H9 (cell line): ENCODE results near the gene CFAP298. TPM values are rescaled to one million over a fixed set of nuclear protein-coding genes. Genes with fewer than 3 reads are reported as not detected.
A peak's percentile ranks its signal among the peaks of the same experiment; 100 is the strongest.

Experiments
- DNase-seq: peaks from one replicate; pipeline ENCODE4 v3.0.0-alpha.2; 2017
- H2AFZ ChIP-seq: one replicate; pipeline ENCODE4 v1.6.1; 2013; ENCODE audit warnings: mild to moderate bottlenecking, low read length, control low read depth, moderate library complexity
- H2AK5ac ChIP-seq: 2 replicates; pipeline ENCODE4 v1.6.1; 2013; ENCODE audit warnings: low read length, control low read depth, mixed read lengths; ENCODE audit not compliant: insufficient read length
- H2BK120ac ChIP-seq: one replicate; pipeline ENCODE4 v1.6.1; 2013; ENCODE audit warnings: low read depth, mild to moderate bottlenecking, low read length, control low read depth, inconsistent platforms; ENCODE audit not compliant: poor library complexity, severe bottlenecking
- H2BK12ac ChIP-seq: 2 replicates; pipeline ENCODE4 v1.6.1; 2013; ENCODE audit warnings: low read length, control low read depth, mixed read lengths, low read depth; ENCODE audit not compliant: insufficient read length
- H2BK15ac ChIP-seq: 2 replicates; pipeline ENCODE4 v1.6.1; 2013; ENCODE audit warnings: low read depth, low read length, control low read depth
- H2BK20ac ChIP-seq: one replicate; pipeline ENCODE4 v1.6.1; 2013; ENCODE audit warnings: low read depth, mild to moderate bottlenecking, low read length, control low read depth, inconsistent platforms; ENCODE audit not compliant: poor library complexity, severe bottlenecking
- H2BK5ac ChIP-seq: 2 replicates; pipeline ENCODE4 v1.6.1; 2013; ENCODE audit warnings: low read length, control low read depth, mixed read lengths; ENCODE audit not compliant: insufficient read length
- H3K14ac ChIP-seq: 2 replicates; pipeline ENCODE4 v1.6.1; 2013; ENCODE audit warnings: low read length, control low read depth; ENCODE audit not compliant: insufficient read depth
- H3K18ac ChIP-seq: 2 replicates; pipeline ENCODE4 v1.6.1; 2013; ENCODE audit warnings: low read depth, mild to moderate bottlenecking, mixed read lengths, low read length, control low read depth; ENCODE audit not compliant: insufficient read length
- H3K23ac ChIP-seq: 2 replicates; pipeline ENCODE4 v1.6.1; 2013; ENCODE audit warnings: low read length, control low read depth, mixed read lengths, low read depth; ENCODE audit not compliant: insufficient read length
- H3K23me2 ChIP-seq: 2 replicates; pipeline ENCODE4 v1.6.1; 2013; ENCODE audit warnings: low read depth, mild to moderate bottlenecking, mixed read lengths, low read length, control low read depth; ENCODE audit not compliant: insufficient read length, poor library complexity, severe bottlenecking
- H3K27ac ChIP-seq: 2 replicates; pipeline ENCODE4 v1.5.1; 2013; ENCODE audit warnings: low read length, control low read depth, mixed read lengths, low read depth; ENCODE audit not compliant: insufficient read length
- H3K27me3 ChIP-seq: 2 replicates; pipeline ENCODE4 v1.6.1; 2013; ENCODE audit warnings: low read length, control low read depth, inconsistent platforms; ENCODE audit not compliant: insufficient read depth
- H3K4ac ChIP-seq: 2 replicates; pipeline ENCODE4 v1.6.1; 2013; ENCODE audit warnings: low read depth, mild to moderate bottlenecking, control low read depth, inconsistent platforms, low read length, moderate library complexity
- H3K4me1 ChIP-seq: 2 replicates; pipeline ENCODE4 v1.6.1; 2013; ENCODE audit warnings: low read length, control low read depth, inconsistent platforms; ENCODE audit not compliant: insufficient read depth
- H3K4me2 ChIP-seq: 2 replicates; pipeline ENCODE4 v1.6.1; 2013; ENCODE audit warnings: low read length, control low read depth, mixed read lengths; ENCODE audit not compliant: insufficient read length, insufficient read depth
- H3K56ac ChIP-seq: 2 replicates; pipeline ENCODE4 v1.6.1; 2013; ENCODE audit warnings: low read depth, mild to moderate bottlenecking, mixed read lengths, low read length, control low read depth; ENCODE audit not compliant: insufficient read length
- H3K79me1 ChIP-seq: 2 replicates; pipeline ENCODE4 v1.6.1; 2013; ENCODE audit warnings: low read depth, mild to moderate bottlenecking, moderate library complexity, low read length, control low read depth, inconsistent platforms; ENCODE audit not compliant: insufficient read depth, poor library complexity, severe bottlenecking
- H3K79me2 ChIP-seq: 2 replicates; pipeline ENCODE4 v1.6.1; 2013; ENCODE audit warnings: low read length, control low read depth, inconsistent platforms; ENCODE audit not compliant: insufficient read depth
- H3K9ac ChIP-seq: 2 replicates; pipeline ENCODE4 v1.6.1; 2013; ENCODE audit warnings: low read length, control low read depth, mixed read lengths; ENCODE audit not compliant: insufficient read length; ENCODE audit errors: extremely low read depth
- H3K9me3 ChIP-seq: one replicate; pipeline ENCODE4 v1.6.1; 2013; ENCODE audit warnings: low read depth, low read length, inconsistent platforms; ENCODE audit not compliant: control insufficient read depth
- H3T11ph ChIP-seq: one replicate; pipeline ENCODE4 v1.6.1; 2013; ENCODE audit warnings: mild to moderate bottlenecking, low read length, control low read depth, inconsistent platforms
- H4K20me1 ChIP-seq: one replicate; pipeline ENCODE4 v1.6.1; 2013; ENCODE audit not compliant: control insufficient read depth, insufficient read length, insufficient read depth
- H4K5ac ChIP-seq: 2 replicates; pipeline ENCODE4 v1.6.1; 2013; ENCODE audit warnings: low read depth, mild to moderate bottlenecking, mixed read lengths, low read length, control low read depth; ENCODE audit not compliant: insufficient read length
- H4K8ac ChIP-seq: replicated peaks from 2 replicates; pipeline ENCODE4 v1.6.1; 2013; ENCODE audit warnings: low read length, control low read depth, mixed read lengths, low read depth; ENCODE audit not compliant: insufficient read length
- H4K91ac ChIP-seq: 2 replicates; pipeline ENCODE4 v1.6.1; 2013; ENCODE audit warnings: low read depth, mild to moderate bottlenecking, moderate library complexity, mixed read lengths, low read length, control low read depth; ENCODE audit not compliant: insufficient read length
- H3K27ac Mint-ChIP-seq, 3 experiments: 2 replicates in 2 of 3; 3 replicates in 1 of 3; pipeline ENCODE4 v1.8.0; 2020 to 2021; ENCODE audit warnings: mixed read lengths in 3 of 3, mild to moderate bottlenecking in 1 of 3, moderate library complexity in 1 of 3
- H3K27me3 Mint-ChIP-seq: 2 replicates; pipeline ENCODE4 v1.8.0; 2021; ENCODE audit warnings: low read depth, mild to moderate bottlenecking, moderate library complexity, mixed read lengths
- H3K36me3 Mint-ChIP-seq, 3 experiments: 2 replicates in 2 of 3; 3 replicates in 1 of 3; pipeline ENCODE4 v1.8.0; 2020 to 2021; ENCODE audit warnings: low read depth in 3 of 3, mixed read lengths in 3 of 3; ENCODE audit not compliant: insufficient read depth in 1 of 3
- H3K4me1 Mint-ChIP-seq, 2 experiments: 2 replicates each; pipeline ENCODE4 v1.8.0; 2020; ENCODE audit warnings: mixed read lengths in 2 of 2
- H3K4me3 Mint-ChIP-seq, 2 experiments: 2 replicates in 1 of 2; 3 replicates in 1 of 2; pipeline ENCODE4 v1.8.0; 2020 to 2021; ENCODE audit warnings: mild to moderate bottlenecking in 2 of 2, mixed read lengths in 2 of 2, moderate library complexity in 1 of 2
- H3K9me3 Mint-ChIP-seq, 2 experiments: 2 replicates in 1 of 2; 3 replicates in 1 of 2; pipeline ENCODE4 v1.8.0; 2020; ENCODE audit warnings: mild to moderate bottlenecking in 2 of 2, mixed read lengths in 2 of 2, moderate library complexity in 1 of 2
- WGBS: extraction: QIAGEN DNeasy Blood & Tissue Kit; methylation state at CpG from one replicate; pipeline ENCODE4 v1.1.7; 2013; ENCODE audit warnings: missing lambda C conversion rate, low lambda C conversion rate, mixed read lengths; ENCODE audit not compliant: insufficient read length; ENCODE audit errors: extremely low coverage; 5-methylcytosine and 5-hydroxymethylcytosine counted together
- total RNA-seq: library from RNA; stranded (reverse); gene quantifications from 2 replicates; pipeline ENCODE4 v1.2.1, GENCODE V29; 2021
- TF ChIP-seq, protein P1 (sequence below): fragments of 200-600 bp; sonication (generic); conservative IDR thresholded peaks from 3 replicates; pipeline ENCODE4 v1.8.0; 2021; ENCODE audit warnings: antibody characterized with exemption, mild to moderate bottlenecking

Gene CFAP298
- total RNA-seq, 1 experiment from 2014 or later: 81.8 TPM

DNA sequence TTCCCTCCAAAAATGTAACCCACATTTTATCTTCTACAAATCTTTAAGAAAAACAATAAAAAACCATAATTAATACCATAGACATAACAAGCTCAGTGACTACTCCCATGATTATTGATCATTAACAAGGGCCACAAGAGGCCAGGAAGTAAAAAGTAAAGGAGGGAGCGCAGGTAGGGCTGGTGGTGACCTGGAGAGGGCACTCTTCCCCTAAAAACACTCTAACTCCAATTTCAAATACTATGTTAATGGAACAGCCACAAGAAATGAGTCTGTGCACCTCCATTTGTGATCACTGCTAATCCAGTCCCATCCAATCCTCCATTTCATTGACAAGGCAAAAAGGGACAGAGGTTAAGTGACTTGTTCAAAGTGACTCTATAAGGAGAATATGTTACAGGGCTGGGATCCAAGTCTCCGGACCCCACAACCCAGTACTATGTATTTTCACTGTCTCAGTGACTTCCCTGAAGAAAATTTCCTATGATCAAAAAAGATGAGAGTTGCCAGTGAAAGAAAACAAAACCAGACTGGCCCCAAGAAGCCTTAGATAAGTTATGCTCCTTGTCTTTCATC is 41.2 kb upstream of the CFAP298 start:
- H3K56ac ChIP-seq: no peak overlapping the region
- no peak overlapping the region; a peak in 1 of 7 replicates for H3K27ac Mint-ChIP-seq
- H3K27me3 ChIP-seq: no peaks in the 10 kb centered on the region
- no peak overlapping the region for H3K4me3 Mint-ChIP-seq
- H3K4me1 ChIP-seq: no peaks in the 10 kb centered on the region
- no peaks in the 10 kb centered on the region for H3K23me2 ChIP-seq
- no peak overlapping the region for H3K4ac ChIP-seq
- TF ChIP-seq, protein P1, sequence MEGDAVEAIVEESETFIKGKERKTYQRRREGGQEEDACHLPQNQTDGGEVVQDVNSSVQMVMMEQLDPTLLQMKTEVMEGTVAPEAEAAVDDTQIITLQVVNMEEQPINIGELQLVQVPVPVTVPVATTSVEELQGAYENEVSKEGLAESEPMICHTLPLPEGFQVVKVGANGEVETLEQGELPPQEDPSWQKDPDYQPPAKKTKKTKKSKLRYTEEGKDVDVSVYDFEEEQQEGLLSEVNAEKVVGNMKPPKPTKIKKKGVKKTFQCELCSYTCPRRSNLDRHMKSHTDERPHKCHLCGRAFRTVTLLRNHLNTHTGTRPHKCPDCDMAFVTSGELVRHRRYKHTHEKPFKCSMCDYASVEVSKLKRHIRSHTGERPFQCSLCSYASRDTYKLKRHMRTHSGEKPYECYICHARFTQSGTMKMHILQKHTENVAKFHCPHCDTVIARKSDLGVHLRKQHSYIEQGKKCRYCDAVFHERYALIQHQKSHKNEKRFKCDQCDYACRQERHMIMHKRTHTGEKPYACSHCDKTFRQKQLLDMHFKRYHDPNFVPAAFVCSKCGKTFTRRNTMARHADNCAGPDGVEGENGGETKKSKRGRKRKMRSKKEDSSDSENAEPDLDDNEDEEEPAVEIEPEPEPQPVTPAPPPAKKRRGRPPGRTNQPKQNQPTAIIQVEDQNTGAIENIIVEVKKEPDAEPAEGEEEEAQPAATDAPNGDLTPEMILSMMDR: peak; percentile 89
- no peaks in the 10 kb centered on the region for H3K79me1 ChIP-seq
- H3K4me2 ChIP-seq: no peak overlapping the region
- no peaks in the 10 kb centered on the region for H3K4me1 Mint-ChIP-seq
- no peaks in the 10 kb centered on the region for H4K20me1 ChIP-seq
- H4K5ac ChIP-seq: no peak overlapping the region
- H4K91ac ChIP-seq: no peak overlapping the region
- H2BK15ac ChIP-seq: no peak overlapping the region
- H3K27ac ChIP-seq: no peak overlapping the region
- no peak overlapping the region for H3K23ac ChIP-seq
- no peak overlapping the region for H2BK20ac ChIP-seq
- H2AFZ ChIP-seq: no peak overlapping the region
- peak; percentile 35 for DNase-seq
- H3K18ac ChIP-seq: no peak overlapping the region
- no peak overlapping the region for H2BK5ac ChIP-seq
- H3K27me3 Mint-ChIP-seq: no peaks in the 10 kb centered on the region
- no CpG with 5 or more reads among the region's 2 CpGs for WGBS
- no peak overlapping the region for H3K9ac ChIP-seq
- no peaks in the 10 kb centered on the region; a peak in 1 of 5 replicates for H3K9me3 Mint-ChIP-seq
- no peaks in the 10 kb centered on the region for H3K79me2 ChIP-seq
- no peak overlapping the region for H4K8ac ChIP-seq
- H3K36me3 Mint-ChIP-seq: no peaks in the 10 kb centered on the region
- no peak overlapping the region for H2BK120ac ChIP-seq
- no peak overlapping the region for H2AK5ac ChIP-seq
- no peak overlapping the region for H2BK12ac ChIP-seq
- no peak overlapping the region for H3K14ac ChIP-seq
- no peaks in the 10 kb centered on the region for H3K9me3 ChIP-seq
- no peak overlapping the region for H3T11ph ChIP-seq
